Measurements from ENCODE around the gene TMPRSS7.
A peak's percentile ranks its signal among the peaks of the same experiment; 100 is the strongest.

Gene TMPRSS7

DNA sequence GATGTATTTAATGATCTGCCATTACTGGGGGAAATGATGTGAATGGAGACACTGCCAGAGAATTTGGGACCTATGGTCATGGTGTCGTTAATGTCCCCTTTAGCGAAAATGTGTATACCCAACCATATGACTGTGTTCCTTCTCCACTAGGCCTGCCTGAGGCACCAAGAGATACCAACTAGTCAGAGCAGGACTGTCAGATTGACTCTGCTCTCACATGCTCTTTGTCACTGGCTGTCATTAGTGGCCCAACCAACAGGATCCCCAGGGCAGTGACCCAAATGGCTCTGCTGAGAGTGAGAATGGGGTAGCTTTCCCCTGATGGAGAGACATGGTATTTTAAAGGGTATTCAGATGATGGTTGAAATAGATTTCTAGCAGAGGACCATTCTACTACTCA, 33.0 kb upstream of the TMPRSS7 start:
- TF ChIP-seq, protein P1, sequence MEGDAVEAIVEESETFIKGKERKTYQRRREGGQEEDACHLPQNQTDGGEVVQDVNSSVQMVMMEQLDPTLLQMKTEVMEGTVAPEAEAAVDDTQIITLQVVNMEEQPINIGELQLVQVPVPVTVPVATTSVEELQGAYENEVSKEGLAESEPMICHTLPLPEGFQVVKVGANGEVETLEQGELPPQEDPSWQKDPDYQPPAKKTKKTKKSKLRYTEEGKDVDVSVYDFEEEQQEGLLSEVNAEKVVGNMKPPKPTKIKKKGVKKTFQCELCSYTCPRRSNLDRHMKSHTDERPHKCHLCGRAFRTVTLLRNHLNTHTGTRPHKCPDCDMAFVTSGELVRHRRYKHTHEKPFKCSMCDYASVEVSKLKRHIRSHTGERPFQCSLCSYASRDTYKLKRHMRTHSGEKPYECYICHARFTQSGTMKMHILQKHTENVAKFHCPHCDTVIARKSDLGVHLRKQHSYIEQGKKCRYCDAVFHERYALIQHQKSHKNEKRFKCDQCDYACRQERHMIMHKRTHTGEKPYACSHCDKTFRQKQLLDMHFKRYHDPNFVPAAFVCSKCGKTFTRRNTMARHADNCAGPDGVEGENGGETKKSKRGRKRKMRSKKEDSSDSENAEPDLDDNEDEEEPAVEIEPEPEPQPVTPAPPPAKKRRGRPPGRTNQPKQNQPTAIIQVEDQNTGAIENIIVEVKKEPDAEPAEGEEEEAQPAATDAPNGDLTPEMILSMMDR (IDR thresholded peaks at IDR 0.05; ENCODE audit: poor library complexity, severe bottlenecking) = no peak
- Histone ChIP-seq H3K9me3 (ENCODE audit: severe bottlenecking) (no peaks in the 10 kb centered on the region), H3K36me3 (ENCODE audit: low read depth) (no peaks in the 10 kb centered on the region), H3K27me3 (ENCODE audit: insufficient read depth, poor library complexity, severe bottlenecking) (no peaks in the 10 kb centered on the region), H3K27ac (ENCODE audit: poor library complexity, severe bottlenecking) (peak overlapping the region; percentile 51), H3K4me1 (ENCODE audit: insufficient read depth, poor library complexity, severe bottlenecking) (peaks cover 33% of the 10 kb centered on the region), H3K4me3 (ENCODE audit: severe bottlenecking) (no peak overlapping the region)
- ATAC-seq (ENCODE audit: low read depth) (no peak), DNase-seq (ENCODE audit: low spot score) (no peak)

DNA sequence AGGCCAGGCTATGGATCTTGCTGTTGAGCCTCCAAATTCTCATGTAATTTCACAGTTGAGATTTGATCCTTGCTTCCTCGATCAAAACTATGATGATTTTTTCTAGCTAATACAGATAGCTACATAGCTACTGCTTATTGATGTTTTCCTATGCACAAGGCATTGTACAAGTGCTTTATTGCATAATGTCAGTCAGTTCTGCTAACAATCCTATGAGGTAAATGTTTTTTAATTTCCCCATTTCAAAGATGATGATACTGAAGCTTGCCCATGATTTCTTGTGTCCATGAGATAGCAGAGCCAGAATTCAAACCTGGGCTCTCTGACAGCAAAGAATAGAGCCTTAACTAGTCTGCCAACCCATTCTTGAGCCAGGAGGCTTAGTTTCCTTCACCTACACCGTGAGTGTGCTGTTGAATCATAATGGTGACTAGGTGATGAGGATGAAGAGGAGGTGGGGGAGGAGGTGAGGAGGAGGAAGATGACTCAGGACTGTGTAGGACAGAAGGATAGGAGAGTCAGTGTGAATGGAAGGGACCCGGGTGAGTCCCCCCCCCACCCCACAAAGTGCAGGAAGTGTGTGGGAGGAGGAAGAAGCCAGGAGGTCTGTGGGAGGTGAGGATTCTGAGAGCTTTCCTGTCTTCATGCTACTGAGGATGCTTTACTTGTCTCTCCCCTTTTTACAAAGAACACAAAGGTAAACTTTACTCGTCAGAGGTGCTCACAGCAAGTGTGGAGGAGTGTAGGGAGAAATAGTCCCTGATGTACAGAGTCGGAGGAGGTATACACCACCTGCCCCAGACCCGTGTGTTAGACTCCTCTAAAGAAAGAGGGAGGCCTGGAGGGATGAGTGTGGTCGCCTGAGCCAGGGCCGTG, 32.2 kb upstream of the TMPRSS7 start:
- ATAC-seq (ENCODE audit: low read depth) = peak; percentile 66
- no peaks in the 10 kb centered on the region for H3K27me3 ChIP-seq (ENCODE audit: insufficient read depth, poor library complexity, severe bottlenecking)

DNA sequence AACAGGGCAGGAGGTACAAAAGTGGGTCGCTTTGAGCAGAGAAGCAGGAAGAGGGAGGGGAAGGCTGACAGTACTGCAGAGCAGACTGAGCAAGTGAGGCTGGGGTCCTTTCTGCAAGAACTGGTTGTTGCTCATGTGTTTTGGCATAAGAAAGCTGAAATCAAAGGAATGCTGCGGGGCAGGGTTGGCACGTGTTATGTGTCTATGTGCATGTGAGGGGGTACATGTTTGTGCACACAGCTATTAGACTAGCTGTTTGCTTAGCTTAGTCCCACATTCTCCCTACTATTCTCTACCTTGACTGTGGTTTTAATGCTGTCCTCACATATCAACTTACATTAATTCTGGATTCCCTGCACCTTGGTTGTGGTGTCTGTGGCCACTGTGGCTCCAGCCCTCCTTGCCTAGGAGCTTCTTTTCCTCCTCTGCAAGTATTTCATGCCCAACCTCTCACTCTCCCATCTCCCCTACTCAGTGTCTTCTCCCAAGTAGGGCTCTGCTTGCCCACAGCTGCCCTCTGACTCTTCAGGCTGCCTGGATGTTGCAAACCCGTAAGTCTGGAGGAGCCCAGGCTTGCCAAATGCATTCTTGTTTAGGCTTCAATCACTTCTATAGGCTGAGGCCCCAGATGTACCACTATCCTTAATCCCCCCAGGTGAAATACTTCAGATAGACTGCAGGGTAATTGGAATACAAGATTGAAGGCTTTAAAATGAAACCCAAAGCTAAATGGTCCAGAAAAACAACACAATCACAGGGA, 31.0 kb upstream of the TMPRSS7 start:
- ATAC-seq (ENCODE audit: low read depth) = peak; percentile 28
- no peak overlapping the region for H3K4me3 ChIP-seq (ENCODE audit: severe bottlenecking)
- H3K27ac ChIP-seq (ENCODE audit: poor library complexity, severe bottlenecking) = peak overlapping the region; percentile 51
- TF ChIP-seq, protein P1 (IDR thresholded peaks at IDR 0.05; ENCODE audit: poor library complexity, severe bottlenecking) = no peak
- no peaks in the 10 kb centered on the region for H3K36me3 ChIP-seq (ENCODE audit: low read depth)
- peaks cover 33% of the 10 kb centered on the region for H3K4me1 ChIP-seq (ENCODE audit: insufficient read depth, poor library complexity, severe bottlenecking)
- DNase-seq (ENCODE audit: low spot score) = no peak
- no peaks in the 10 kb centered on the region for H3K27me3 ChIP-seq (ENCODE audit: insufficient read depth, poor library complexity, severe bottlenecking)
- H3K9me3 ChIP-seq (ENCODE audit: severe bottlenecking) = no peaks in the 10 kb centered on the region

More for the DNA sequence above, 32.2 kb upstream of the TMPRSS7 start:
- TF ChIP-seq, protein P1 (IDR thresholded peaks at IDR 0.05; ENCODE audit: poor library complexity, severe bottlenecking) = no peak
- H3K36me3 ChIP-seq (ENCODE audit: low read depth) = no peaks in the 10 kb centered on the region
- H3K4me3 ChIP-seq (ENCODE audit: severe bottlenecking) = no peak overlapping the region
- H3K9me3 ChIP-seq (ENCODE audit: severe bottlenecking) = no peaks in the 10 kb centered on the region
- DNase-seq (ENCODE audit: low spot score) = no peak
- H3K27ac ChIP-seq (ENCODE audit: poor library complexity, severe bottlenecking) = peak overlapping the region; percentile 51
- peaks cover 33% of the 10 kb centered on the region for H3K4me1 ChIP-seq (ENCODE audit: insufficient read depth, poor library complexity, severe bottlenecking)

DNA sequence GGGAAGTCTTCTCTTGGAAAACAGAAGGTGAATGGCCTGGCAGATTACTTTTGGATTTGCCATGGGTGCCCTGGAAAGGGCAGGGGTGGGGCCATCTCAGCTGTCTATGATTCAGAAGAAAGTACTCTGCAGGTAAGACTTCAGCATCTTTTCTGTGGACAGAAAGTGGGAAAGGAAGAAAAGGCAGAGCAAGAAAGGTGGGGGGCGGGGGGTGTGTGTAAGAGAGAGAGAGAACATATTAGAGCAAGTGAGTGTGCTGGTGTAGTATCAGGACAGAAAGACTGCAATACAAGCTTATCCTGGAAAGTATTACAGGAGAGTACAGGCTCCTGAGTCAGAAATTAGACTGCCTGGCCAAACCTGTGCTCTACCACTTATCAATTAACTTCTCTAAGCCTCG, 30.3 kb upstream of the TMPRSS7 start:
- no peaks in the 10 kb centered on the region for H3K36me3 ChIP-seq (ENCODE audit: low read depth)
- H3K4me3 ChIP-seq (ENCODE audit: severe bottlenecking) = no peak overlapping the region
- no peaks in the 10 kb centered on the region for H3K27me3 ChIP-seq (ENCODE audit: insufficient read depth, poor library complexity, severe bottlenecking)
- TF ChIP-seq, protein P1 (IDR thresholded peaks at IDR 0.05; ENCODE audit: poor library complexity, severe bottlenecking) = no peak
- H3K4me1 ChIP-seq (ENCODE audit: insufficient read depth, poor library complexity, severe bottlenecking) = peaks cover 33% of the 10 kb centered on the region
- DNase-seq (ENCODE audit: low spot score) (no peak), ATAC-seq (ENCODE audit: low read depth) (no peak)
- no peaks in the 10 kb centered on the region for H3K9me3 ChIP-seq (ENCODE audit: severe bottlenecking)
- peak overlapping the region; percentile 51 for H3K27ac ChIP-seq (ENCODE audit: poor library complexity, severe bottlenecking)
